Stimulated activated CD8-positive, alpha-beta memory T cell treated with anti-CD3 and anti-CD28 coated beads, Interleukin-2, amount 100 ng/mL, for 48 hours (primary cell): ENCODE results near the gene VCX2.
"Not testable (repeated sequence)": the region's sequence is repeated elsewhere in the genome, so short reads cannot be mapped to it uniquely, and the experiment has no call there.

ENCODE experiments used
- DNase-seq, 2 donors: peaks; one replicate each; pipeline ENCODE4 v3.0.0-alpha.2; 2020; ENCODE audit warnings: low read depth in 2 of 2

VCX2 gene

GRCh38 chrX:8122538-8122937 is 48.5 kb downstream of the VCX2 start:
- no peak for DNase-seq

GRCh38 chrX:8121391-8121790 is 49.7 kb downstream of the VCX2 start:
- not testable (repeated sequence) for DNase-seq
